Hematopoietic multipotent progenitor cell treated with erythropoietin and hydrocortisone succinate and interleukin-3 and kit ligand, for 15 days (in vitro differentiated cells): Measurements from ENCODE around the gene IGSF3.
A peak's percentile ranks its signal among the peaks of the same experiment; 100 is the strongest.

ENCODE experiments used
- DNase-seq: peaks from one replicate; pipeline ENCODE4 v3.0.0-alpha.2; 2015; ENCODE audit warnings: low spot score

IGSF3 gene

DNA sequence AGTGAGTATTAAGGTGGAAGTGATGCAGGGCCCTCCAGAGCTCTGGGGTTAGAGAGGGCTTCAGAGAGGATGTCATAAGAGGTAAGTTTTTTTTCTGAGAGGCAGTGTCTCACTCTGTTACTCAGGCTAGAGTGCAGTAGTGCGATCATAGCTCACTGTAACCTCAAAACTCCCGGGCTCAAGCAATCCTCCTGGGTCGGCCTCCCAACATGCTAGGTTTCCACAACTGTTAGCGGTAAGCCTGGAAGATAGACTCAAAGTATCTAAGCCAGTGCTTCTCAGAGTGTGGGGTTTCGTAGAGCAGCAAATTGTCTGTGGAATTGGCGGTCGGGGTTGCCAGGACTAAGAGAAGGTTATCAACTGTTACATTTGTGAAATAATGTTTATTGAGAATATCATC lies 18.6 kb upstream of the IGSF3 start:
- no peak for DNase-seq

DNA sequence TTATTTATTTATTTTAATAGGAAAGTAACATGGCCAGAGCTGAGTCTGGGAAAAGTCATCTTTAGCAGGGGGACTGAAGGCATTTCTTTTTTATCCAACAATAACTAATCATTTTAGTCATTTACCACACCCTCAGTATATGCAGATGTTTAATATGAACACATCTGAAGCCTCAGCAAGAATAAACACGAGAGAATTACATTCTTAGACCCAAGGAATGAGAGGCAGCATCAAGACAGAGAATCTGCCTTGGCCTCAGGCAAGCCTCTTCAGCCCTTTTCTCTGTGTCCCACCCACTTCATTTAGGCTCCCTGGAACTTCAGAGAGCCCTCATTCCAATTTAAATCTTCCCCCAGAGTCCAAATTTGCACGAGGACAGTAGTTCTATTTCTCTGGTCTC lies 17.0 kb upstream of the IGSF3 start:
- no peak for DNase-seq

DNA sequence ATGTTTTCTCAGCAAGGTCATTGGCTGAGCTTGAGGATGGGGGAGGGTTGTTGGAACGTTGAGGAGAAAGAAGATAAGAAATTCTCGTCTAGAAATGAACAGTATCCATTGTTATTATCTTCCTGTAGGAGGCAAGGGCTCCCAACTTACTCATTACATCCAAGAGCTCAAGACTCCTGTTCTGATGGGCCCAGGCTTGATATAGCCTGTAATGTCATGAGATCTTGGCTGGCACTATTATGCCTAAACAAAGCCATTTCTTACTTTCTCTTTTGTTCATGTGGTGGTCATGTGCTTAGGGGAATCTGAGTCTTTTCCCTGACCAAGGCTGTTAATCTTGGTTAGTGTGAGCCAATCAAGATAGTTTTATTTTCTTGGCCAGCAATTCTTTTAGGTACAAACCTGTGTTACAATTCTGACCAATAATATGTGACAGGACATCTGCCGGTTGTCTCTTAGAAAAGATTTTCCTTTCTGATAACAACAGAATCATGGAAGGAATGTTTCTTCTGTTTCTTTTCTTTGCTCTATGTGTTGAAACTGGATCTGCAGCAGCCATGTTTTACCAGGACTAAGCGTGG lies 15.2 kb upstream of the IGSF3 start:
- DNase-seq, result no peak

GRCh38 chr1:116681343-116681899 lies 13.9 kb upstream of the IGSF3 start:
- no peak for DNase-seq

- DNase-seq, result no peak
Observed at GRCh38 chr1:116680752-116681151, 13.2 kb upstream of the IGSF3 start.

DNA sequence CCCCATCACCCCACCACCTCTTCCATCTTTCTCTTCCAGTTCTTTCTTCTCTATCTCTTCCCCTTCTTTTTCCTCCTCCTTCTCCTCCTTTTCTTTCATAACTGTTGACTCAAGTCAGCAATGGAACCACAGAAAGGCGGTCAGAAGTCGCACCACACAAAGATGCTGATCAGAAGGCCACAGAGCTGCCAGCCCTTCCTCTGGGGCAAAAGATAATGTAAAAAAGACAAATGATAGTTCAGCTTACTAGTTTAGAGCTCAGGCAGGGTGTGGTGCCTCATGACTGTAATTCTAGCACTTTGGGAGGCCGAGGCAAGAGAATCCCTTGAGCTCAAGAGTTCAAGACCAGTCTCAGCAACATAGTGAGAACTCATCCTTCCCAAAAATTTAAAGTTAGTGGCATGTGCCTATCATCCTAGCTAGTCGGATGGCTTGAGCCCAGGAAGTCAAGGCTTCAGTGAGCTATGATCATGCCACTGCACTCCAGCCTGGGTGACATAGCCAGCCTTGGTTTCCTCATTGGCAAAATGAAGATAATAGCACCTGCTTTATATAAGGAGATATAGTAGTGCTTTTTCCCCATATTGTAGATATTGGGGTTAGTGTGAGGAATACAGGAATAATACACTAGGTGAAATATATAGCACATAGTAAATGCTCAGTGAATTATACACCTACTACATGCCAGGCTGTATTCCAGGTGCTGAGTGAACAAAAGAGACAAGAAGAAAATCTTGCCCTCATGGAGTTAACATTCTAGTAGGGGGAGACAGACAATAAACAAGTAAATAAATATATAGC lies 12.5 kb upstream of the IGSF3 start:
- DNase-seq, result peak; percentile 66

GRCh38 chr1:116679091-116679827 lies 11.7 kb upstream of the IGSF3 start:
- DNase-seq, result peak; percentile 32

DNA sequence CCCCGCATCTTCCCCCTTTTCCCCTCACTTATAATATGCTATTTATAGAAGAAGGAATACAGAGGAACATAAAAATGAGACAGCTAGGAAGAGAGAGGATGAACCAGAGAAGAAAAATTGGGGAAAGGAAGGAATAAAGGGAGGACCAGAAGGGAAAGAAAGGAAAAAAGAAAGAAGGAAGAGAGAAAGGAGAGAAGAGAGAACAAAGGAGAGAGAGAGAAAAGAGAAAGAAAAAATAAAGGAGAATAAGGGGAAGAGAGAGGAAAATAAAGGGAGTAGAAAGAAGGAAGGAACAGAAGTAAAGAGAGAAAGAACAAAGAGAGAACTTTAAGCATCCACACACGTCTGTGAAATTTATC lies 11.2 kb upstream of the IGSF3 start:
- no peak for DNase-seq

- DNase-seq, result no peak
Observed at GRCh38 chr1:116677474-116678062, 10.0 kb upstream of the IGSF3 start.

GRCh38 chr1:116676291-116676690 lies 8.8 kb upstream of the IGSF3 start:
- no peak for DNase-seq

DNA sequence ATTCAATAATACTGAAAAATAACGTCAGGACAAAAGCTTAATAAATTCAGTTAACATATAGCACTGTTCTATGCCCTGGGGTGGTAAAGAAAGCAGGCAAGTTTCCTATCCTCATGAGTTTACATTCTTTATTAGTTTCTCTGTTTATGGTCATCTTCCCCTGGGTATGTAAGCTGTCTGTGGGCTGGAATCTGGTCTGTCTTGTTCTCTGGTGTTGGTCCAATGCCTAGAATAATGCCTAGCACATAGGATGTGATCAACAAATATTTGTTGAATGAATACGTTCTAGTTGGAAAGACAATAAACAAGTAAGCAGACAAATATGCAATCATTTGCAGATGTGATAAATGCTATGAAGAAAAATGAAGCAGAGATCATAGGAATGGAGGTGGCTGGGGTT lies 7.2 kb upstream of the IGSF3 start:
- DNase-seq, result no peak

DNA sequence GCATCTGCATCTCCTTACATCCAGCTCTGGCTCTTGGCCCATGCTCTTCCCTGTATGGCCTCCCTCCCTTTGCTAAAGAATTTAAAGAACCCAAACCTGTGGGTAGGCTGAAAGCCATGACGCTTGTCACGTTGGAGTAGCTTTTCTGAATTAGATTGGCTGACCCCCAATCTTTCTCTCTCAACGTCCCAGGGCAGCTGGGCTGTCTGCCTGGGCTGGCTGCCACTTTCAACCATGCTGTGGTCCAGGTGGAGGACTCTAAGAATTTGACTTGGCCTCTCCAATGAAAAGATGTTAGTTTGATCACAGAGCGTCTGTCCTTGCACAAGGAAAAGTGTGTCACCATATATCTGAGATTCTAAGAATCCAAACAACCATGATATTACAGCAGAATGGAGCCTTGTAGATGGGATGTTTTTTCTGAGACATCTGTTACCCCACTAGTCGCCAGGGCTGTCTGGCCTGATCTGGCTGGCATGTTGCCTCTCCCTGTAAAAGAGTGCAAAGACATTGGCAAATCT lies 6.5 kb upstream of the IGSF3 start:
- no peak for DNase-seq

GRCh38 chr1:116671912-116672311 lies 4.4 kb upstream of the IGSF3 start:
- DNase-seq, result no peak

DNA sequence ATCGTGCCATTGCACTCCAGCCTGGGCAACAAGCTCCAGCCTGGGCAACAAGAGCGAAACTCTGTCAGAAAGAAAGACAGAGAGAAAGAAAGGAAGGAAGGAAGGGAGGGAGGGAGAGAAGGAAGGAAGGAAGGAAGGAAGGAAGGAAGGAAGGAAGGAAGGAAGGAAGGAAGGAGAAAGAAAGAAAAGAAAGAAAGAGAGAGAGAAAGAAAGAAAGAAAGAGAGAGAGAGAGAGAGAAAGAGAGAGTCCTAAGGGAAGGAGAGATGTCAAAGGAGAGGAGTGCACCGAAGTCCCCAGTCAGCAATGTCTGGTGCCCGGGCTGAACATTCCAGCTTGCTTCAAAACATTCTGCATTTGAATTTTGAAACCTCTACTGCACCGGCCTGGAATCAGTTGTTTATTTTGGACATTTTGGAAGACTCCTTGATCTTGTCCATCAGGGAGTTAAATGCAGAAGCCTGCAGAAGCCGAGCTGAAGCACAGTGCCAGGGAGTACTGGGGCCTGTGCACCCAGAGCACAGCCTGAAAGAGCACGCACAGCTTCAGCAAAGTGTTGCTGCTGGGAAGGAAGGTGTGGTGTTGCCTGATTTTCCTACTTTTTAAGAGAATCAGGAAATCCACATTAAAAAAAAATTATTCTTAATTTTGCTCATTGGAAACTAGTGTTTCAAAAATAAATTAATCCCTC lies 3.7 kb upstream of the IGSF3 start:
- no peak for DNase-seq

DNA sequence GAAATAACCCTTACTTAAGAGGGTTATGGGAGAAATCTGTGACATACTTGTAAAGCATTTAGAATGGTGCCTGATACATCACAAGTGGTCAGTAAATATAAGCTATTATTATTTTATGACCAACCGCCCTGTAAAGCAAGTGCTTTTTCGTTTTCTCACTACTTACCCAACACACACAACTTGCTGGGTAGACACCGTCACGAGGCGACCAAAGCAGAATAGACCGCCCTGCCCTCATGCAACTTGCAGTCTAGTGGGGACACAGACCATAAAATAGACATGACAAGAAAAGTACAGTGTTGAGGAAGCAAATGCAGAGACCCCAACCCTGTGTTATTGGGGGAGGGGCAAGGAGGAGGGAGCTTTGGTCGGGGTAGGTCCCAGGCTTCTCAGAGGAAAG lies 744 bp upstream of the IGSF3 start:
- no peak for DNase-seq

- DNase-seq, result no peak
Observed at GRCh38 chr1:116667078-116667574, 407 bp downstream of the IGSF3 start.

- DNase-seq, result no peak
Observed at GRCh38 chr1:116666187-116667077, 1.1 kb downstream of the IGSF3 start.

GRCh38 chr1:116664978-116665371 lies 2.6 kb downstream of the IGSF3 start:
- no peak for DNase-seq

DNA sequence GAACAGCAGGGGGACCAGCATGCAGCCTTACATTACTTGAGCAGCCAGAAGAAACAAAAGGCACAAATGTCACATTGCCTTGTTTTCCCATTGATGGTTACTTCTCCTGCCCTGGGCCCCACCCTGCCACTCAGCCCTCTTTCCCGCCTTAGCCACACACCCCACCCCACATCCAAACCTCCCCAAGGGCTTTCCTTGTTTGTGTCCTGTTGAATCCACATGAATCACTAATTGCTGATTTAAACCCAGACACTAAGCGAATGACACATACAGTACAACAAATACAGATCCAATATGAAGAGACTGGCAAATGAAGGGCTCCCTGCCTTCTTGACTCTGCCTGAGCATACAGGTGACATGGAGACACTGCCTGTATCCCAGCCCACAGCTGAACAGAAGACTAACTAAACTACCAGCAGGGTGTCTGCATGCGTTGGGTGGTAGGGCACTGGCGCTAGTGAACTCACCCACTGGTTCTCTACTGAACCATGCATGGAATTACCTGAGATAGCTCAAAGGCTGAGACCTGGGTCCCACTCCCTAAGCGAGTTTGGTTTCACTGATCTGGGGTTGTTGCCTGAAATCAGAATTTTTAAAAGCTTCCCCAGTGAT lies 3.1 kb downstream of the IGSF3 start:
- no peak for DNase-seq

- no peak for DNase-seq
Observed at GRCh38 chr1:116663821-116664220, 3.7 kb downstream of the IGSF3 start.
